HUES48 (cell line): ENCODE data around the gene ZC3H8.
"Not testable (repeated sequence)": the region's sequence is repeated elsewhere in the genome, so short reads cannot be mapped to it uniquely, and the experiment has no call there.

ENCODE experiments used
- H3K27ac ChIP-seq: one replicate; pipeline ENCODE4 v1.7.0; 2013; ENCODE audit warnings: low read depth, low read length, inconsistent platforms
- H3K27me3 ChIP-seq: 2 replicates; pipeline ENCODE4 v1.6.1; 2013; ENCODE audit warnings: mild to moderate bottlenecking, low read length; ENCODE audit not compliant: control insufficient read depth, insufficient read depth
- H3K36me3 ChIP-seq: 2 replicates; pipeline ENCODE4 v1.6.1; 2013; ENCODE audit warnings: low read length; ENCODE audit not compliant: control insufficient read depth, insufficient read depth
- H3K4me1 ChIP-seq: 2 replicates; pipeline ENCODE4 v1.6.1; 2013; ENCODE audit warnings: mild to moderate bottlenecking, low read length; ENCODE audit not compliant: control insufficient read depth, insufficient read depth
- H3K4me3 ChIP-seq: 2 replicates; pipeline ENCODE4 v1.5.1; 2013; ENCODE audit warnings: mild to moderate bottlenecking, low read depth, low read length
- H3K9ac ChIP-seq: 2 replicates; pipeline ENCODE4 v1.6.1; 2013; ENCODE audit warnings: mild to moderate bottlenecking, low read depth, low read length, moderate library complexity
- H3K9me3 ChIP-seq: 2 replicates; pipeline ENCODE4 v1.6.1; 2013; ENCODE audit warnings: low read length; ENCODE audit not compliant: control insufficient read depth, insufficient read depth

Gene ZC3H8

GRCh38 chr2:112229348-112229747, 25.5 kb downstream of the ZC3H8 start:
- no peak overlapping the region for H3K27ac ChIP-seq
- H3K9me3 ChIP-seq, result no peaks in the 10 kb centered on the region
- H3K4me1 ChIP-seq, result no peaks in the 10 kb centered on the region
- no peaks in the 10 kb centered on the region for H3K27me3 ChIP-seq
- no peak overlapping the region for H3K4me3 ChIP-seq
- peaks cover 15% of the 10 kb centered on the region; the same call in 1 of the 2 replicates for H3K36me3 ChIP-seq
- no peak overlapping the region for H3K9ac ChIP-seq

- H3K27ac ChIP-seq, result no peak overlapping the region
- no peaks in the 10 kb centered on the region for H3K9me3 ChIP-seq
- H3K4me3 ChIP-seq, result no peak overlapping the region
- no peaks in the 10 kb centered on the region for H3K27me3 ChIP-seq
- H3K36me3 ChIP-seq, result no peaks in the 10 kb centered on the region
- no peaks in the 10 kb centered on the region for H3K4me1 ChIP-seq
- H3K9ac ChIP-seq, result no peak overlapping the region
Measured at GRCh38 chr2:112220831-112221230, 34.0 kb downstream of the ZC3H8 start.

DNA sequence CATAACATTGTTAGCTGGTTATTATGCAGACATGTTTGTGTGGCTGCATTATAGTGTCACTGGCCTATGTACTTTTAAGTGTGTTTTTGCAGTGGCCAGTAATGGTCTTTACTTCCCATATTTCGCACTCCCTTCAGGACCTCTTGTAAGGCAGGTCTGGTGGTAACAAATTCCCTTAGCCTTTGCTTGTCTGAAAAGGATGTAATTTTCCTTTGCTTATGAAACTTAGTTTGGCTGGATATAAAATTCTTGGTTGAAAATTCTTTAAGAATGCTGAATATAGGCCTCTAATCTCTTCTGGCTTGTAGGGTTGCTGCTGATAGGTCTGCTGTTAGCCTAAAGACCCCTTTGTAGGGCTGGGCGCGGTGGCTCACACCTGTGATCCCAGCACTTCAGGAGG, 34.7 kb downstream of the ZC3H8 start:
- no peak overlapping the region for H3K27ac ChIP-seq
- H3K4me1 ChIP-seq, result no peaks in the 10 kb centered on the region
- H3K9me3 ChIP-seq, result no peaks in the 10 kb centered on the region
- H3K27me3 ChIP-seq, result no peaks in the 10 kb centered on the region
- H3K9ac ChIP-seq, result no peak overlapping the region
- peaks cover 4% of the 10 kb centered on the region for H3K36me3 ChIP-seq
- no peak overlapping the region for H3K4me3 ChIP-seq

GRCh38 chr2:112217854-112218253, 37.0 kb downstream of the ZC3H8 start:
- Histone ChIP-seq H3K9ac (no peak overlapping the region), H3K9me3 (no peaks in the 10 kb centered on the region), H3K36me3 (peaks cover 9% of the 10 kb centered on the region), H3K27me3 (no peaks in the 10 kb centered on the region), H3K27ac (no peak overlapping the region), H3K4me3 (no peak overlapping the region), H3K4me1 (no peaks in the 10 kb centered on the region)

DNA sequence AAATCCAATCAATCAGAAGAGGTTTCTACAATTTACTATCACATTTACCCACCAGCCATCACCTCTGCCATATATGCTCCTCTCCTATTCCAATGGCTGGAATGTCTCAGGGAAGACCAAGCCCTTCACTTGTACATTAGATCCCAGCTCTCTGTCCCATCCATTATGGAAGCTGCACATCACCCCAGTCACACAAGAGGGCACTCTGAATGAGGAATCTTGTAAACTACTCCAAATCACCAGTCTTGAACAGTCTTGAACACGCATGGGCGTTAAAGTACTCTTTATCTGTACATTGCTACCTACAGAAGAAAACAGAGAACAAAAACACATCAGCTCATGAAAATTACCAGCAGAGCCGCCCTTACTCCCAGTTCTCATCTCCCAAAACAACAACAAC, 38.7 kb downstream of the ZC3H8 start:
- Histone ChIP-seq H3K9me3 (no peaks in the 10 kb centered on the region), H3K27ac (no peak overlapping the region), H3K36me3 (peaks cover 9% of the 10 kb centered on the region), H3K4me1 (no peaks in the 10 kb centered on the region), H3K27me3 (no peaks in the 10 kb centered on the region), H3K9ac (no peak overlapping the region), H3K4me3 (no peak overlapping the region)

DNA sequence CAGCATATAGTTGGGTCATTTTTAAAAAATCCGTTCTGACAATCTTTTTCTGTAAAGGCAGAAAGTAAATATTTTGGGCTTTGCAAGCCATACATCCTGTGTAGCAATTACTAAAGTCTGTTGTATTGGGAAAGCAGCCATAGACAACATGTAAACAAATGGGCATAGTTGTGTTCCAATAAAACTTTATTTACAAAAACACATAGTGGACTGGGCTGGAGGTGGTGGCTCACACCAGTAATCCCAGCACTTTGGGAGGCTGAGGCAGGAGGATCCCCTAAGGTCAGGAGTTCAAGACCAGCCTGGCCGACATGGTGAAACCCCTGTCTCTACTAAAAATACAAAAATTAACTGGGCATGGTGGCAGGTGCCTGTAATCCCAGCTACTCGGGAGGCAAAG, 46.9 kb downstream of the ZC3H8 start:
- not testable (repeated sequence) for H3K4me3 ChIP-seq, H3K27ac ChIP-seq, H3K4me1 ChIP-seq, H3K36me3 ChIP-seq, H3K27me3 ChIP-seq, H3K9ac ChIP-seq
- peaks cover 14% of the 10 kb centered on the region for H3K9me3 ChIP-seq

GRCh38 chr2:112204411-112204810, 50.4 kb downstream of the ZC3H8 start:
- no peak overlapping the region for H3K9ac ChIP-seq
- no peak overlapping the region for H3K4me3 ChIP-seq
- H3K36me3 ChIP-seq, result no peaks in the 10 kb centered on the region
- no peak overlapping the region for H3K27ac ChIP-seq
- H3K4me1 ChIP-seq, result no peaks in the 10 kb centered on the region
- peaks cover 14% of the 10 kb centered on the region for H3K9me3 ChIP-seq
- no peaks in the 10 kb centered on the region for H3K27me3 ChIP-seq

DNA sequence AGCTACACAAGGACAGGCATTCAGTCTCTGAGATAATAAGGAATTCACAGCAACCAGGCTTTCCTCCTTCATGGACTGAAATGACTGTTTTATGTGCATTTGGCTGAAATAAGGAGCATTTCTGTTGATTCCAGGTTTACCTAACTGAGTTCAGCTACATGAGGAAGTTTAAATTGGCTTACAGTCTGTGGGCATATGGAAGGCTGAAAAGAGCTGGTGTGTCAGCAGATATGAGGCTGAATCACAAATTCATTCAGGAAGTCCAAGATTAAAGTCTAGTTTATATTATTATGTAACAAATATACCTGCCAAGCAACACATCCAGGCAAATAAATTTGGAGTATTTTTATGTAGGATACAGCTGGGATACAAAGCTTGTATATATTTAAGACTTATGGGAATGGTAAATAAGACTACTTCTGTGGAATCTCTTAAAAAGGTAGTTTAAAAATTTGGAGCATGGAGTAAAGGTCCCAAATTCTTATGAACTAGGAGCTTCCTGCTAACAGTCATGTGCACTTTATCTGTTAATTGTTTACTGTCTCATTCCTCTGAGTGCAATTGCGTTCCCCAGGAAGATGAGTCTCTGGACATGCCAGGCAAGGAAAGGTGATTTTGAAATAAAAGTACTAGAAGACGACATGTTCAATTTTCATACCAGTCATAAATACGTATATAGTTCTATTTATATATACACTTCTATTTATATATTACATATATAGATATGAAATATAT, 53.0 kb downstream of the ZC3H8 start:
- no peak overlapping the region for H3K27ac ChIP-seq
- H3K9me3 ChIP-seq, result peaks cover 14% of the 10 kb centered on the region
- no peaks in the 10 kb centered on the region for H3K27me3 ChIP-seq
- no peaks in the 10 kb centered on the region for H3K36me3 ChIP-seq
- H3K4me3 ChIP-seq, result no peak overlapping the region
- no peak overlapping the region for H3K9ac ChIP-seq
- no peaks in the 10 kb centered on the region for H3K4me1 ChIP-seq

- Histone ChIP-seq H3K36me3 (no peaks in the 10 kb centered on the region), H3K4me3 (no peak overlapping the region), H3K9me3 (peaks cover 4% of the 10 kb centered on the region; the same call in 1 of the 2 replicates), H3K27ac (no peak overlapping the region), H3K27me3 (no peaks in the 10 kb centered on the region), H3K9ac (no peak overlapping the region), H3K4me1 (no peaks in the 10 kb centered on the region)
Measured at GRCh38 chr2:112199188-112199587, 55.7 kb downstream of the ZC3H8 start.

GRCh38 chr2:112198780-112199179, 56.1 kb downstream of the ZC3H8 start:
- Histone ChIP-seq H3K36me3 (no peaks in the 10 kb centered on the region), H3K9ac (no peak overlapping the region), H3K9me3 (no peaks in the 10 kb centered on the region; the same call in 1 of the 2 replicates), H3K4me3 (no peak overlapping the region), H3K27me3 (no peaks in the 10 kb centered on the region), H3K27ac (no peak overlapping the region), H3K4me1 (no peaks in the 10 kb centered on the region)

DNA sequence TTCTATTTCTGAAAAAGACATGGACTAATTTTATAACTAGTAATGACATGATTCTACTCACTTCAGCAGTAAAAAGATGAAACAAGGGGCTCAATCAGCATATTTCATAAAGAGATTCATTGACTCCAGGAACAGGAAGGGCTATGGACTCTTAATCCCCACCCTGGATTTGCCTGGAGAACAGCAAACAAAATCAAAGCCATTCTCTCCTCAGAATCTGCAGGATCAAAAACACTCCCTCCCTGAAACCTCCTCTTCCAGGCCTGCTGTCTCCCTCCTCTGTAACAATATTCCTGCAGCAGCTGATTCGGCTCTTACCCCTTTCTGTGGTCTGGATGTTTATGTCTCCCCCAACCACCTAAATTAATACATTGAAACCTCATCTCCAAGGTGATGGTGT, 57.0 kb downstream of the ZC3H8 start:
- H3K9me3 ChIP-seq, result no peaks in the 10 kb centered on the region; the same call in 1 of the 2 replicates
- no peak overlapping the region for H3K9ac ChIP-seq
- no peaks in the 10 kb centered on the region for H3K27me3 ChIP-seq
- H3K36me3 ChIP-seq, result no peaks in the 10 kb centered on the region
- H3K27ac ChIP-seq, result no peak overlapping the region
- no peaks in the 10 kb centered on the region for H3K4me1 ChIP-seq
- H3K4me3 ChIP-seq, result no peak overlapping the region
